ENCODE measurements around the gene SERPINB1. TPM values are rescaled to one million over a fixed set of nuclear protein-coding genes. Genes with fewer than 3 reads are reported as not detected.

The SERPINB1 gene
- total and polyA plus RNA-seq, 9 donors, result 13.5 to 57.0 (median 27.7) TPM

DNA sequence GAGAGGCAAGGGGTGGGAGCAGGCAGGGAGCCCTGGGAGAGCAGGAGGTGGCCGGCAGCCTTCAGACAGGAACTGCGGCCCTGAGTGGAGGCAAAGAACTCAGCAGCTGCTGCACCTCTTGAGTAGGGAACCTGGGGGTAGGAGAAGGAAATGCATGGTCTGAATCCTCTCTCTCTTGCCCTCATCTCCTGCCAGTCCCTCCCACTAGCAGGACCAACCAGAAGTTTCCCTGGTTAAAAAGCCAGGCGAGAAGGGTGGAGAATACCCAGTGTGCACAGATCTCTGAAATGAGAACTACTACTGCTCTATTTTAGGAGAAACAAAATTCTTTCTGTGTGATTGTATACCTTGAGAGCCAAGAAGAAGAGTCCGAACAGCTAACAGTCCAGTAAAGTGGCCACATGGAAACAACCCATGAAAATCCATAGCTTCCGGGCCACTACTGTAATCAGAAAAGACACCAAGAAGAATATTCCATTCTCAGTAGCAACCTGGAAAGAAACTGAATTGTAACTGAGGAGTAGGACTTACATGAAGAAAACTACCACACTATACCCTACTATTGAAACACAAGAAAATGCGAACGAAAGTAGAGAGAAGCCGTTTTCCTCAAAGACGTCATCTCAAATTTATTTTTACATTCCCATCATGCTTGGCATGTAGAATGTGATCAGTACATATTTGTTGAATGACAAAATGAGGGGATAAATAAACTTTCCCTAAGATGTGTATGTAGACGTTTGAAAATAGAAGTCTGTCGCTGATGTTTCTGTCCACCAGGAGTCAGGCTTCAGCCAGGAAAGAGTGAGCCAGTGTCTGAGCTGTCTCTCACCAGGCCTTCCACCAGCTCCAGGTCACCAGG, 50.8 kb downstream of the SERPINB1 start:
- peak; percentile 17 to 63 (median 54) for TF ChIP-seq CTCF (IDR thresholded peaks at IDR 0.05)
- TF ChIP-seq EP300 (IDR thresholded peaks at IDR 0.05), result no peak
- WGBS, 3 donors, result 33 to 34% (median 33%) methylated on average over 11 of the region's 11 CpGs
- Histone ChIP-seq H3K4me3 (no peak overlapping the region), H3K27me3 (no peaks in the 10 kb centered on the region), H3K36me3 (no peaks in the 10 kb centered on the region), H3K9me3 (no peaks in the 10 kb centered on the region), H3K27ac (no peak overlapping the region), H3K4me1 (ENCODE audit: insufficient read depth) (peaks cover 1% of the 10 kb centered on the region)
- intact Hi-C loops (cut with DNase I), result loop anchor here in 2 of 4 donors (5.0 kb wide), 1 partner anchor 141 kb away; no protein-coding TSS in a partner anchor
- peak; percentile 39 to 67 (median 43) for DNase-seq

- no peak for TF ChIP-seq CTCF (IDR thresholded peaks at IDR 0.05)
- no peak for TF ChIP-seq POLR2A (IDR thresholded peaks at IDR 0.05)
- TF ChIP-seq EP300 (IDR thresholded peaks at IDR 0.05), result no peak
- Histone ChIP-seq H3K9me3 (no peaks in the 10 kb centered on the region), H3K27me3 (no peaks in the 10 kb centered on the region), H3K36me3 (no peaks in the 10 kb centered on the region), H3K27ac (no peak overlapping the region), H3K4me3 (no peak overlapping the region), H3K4me1 (ENCODE audit: insufficient read depth) (no peaks in the 10 kb centered on the region)
- intact Hi-C loops (cut with DNase I), result no loop called here
- WGBS, 3 donors, result 75 to 78% (median 76%) methylated on average over 4 of the region's 4 CpGs
- DNase-seq, result no peak
Observed at GRCh38 chr6:2786269-2786668, 55.4 kb downstream of the SERPINB1 start.

DNA sequence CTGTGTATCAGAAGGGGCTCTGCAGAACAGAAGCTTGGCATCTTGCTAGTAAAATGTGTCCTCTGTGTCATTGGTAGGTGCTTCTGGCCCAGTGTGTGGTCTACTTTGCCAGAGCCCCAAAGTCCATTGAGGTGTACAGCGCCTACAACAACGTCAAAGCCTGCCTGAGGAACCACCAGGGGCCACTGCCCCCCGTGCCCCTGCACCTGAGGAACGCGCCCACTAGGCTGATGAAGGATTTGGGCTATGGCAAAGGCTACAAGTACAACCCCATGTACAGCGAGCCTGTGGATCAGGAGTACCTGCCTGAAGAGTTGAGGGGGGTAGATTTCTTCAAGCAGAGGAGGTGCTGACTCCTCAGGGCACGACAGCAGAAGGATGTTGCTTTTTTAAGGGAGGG, 56.7 kb downstream of the SERPINB1 start:
- DNase-seq, result no peak
- TF ChIP-seq CTCF (IDR thresholded peaks at IDR 0.05) (no peak), EP300 (IDR thresholded peaks at IDR 0.05) (no peak), POLR2A (IDR thresholded peaks at IDR 0.05) (no peak)
- H3K9me3 ChIP-seq, result no peaks in the 10 kb centered on the region
- H3K36me3 ChIP-seq, result no peaks in the 10 kb centered on the region
- 90 to 93% (median 93%) methylated on average over 7 of the region's 7 CpGs for WGBS, 3 donors
- H3K4me3 ChIP-seq, result no peak overlapping the region
- no peaks in the 10 kb centered on the region for H3K27me3 ChIP-seq
- H3K4me1 ChIP-seq (ENCODE audit: insufficient read depth), result no peaks in the 10 kb centered on the region
- intact Hi-C loops (cut with DNase I), result no loop called here
- H3K27ac ChIP-seq, result no peak overlapping the region

DNA sequence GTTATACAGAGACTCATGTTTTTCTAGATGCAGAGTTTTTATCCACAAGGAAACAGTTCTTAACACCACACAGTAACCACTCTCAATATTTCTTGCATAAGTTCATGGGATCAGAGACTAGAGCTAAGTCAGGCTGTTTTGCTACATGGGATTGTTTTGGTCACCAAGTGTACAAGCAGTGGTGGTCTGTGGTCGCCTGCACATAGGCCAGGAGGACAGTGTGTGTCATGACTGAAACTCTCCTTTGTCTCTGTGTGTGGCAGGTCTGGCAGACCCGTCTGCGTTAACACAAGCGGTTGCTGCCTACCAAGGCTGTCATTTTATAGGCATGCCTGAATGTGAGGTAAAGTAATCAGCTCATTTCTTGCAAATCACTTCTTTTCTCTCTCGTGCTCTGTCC, 57.6 kb downstream of the SERPINB1 start:
- intact Hi-C loops (cut with DNase I), result no loop called here
- H3K27ac ChIP-seq, result no peak overlapping the region
- H3K27me3 ChIP-seq, result no peaks in the 10 kb centered on the region
- H3K9me3 ChIP-seq, result no peaks in the 10 kb centered on the region
- WGBS, 3 donors, result 79 to 89% (median 79%) methylated on average over 5 of the region's 5 CpGs
- no peak overlapping the region for H3K4me3 ChIP-seq
- H3K4me1 ChIP-seq (ENCODE audit: insufficient read depth), result no peaks in the 10 kb centered on the region
- TF ChIP-seq POLR2A (IDR thresholded peaks at IDR 0.05), result no peak
- TF ChIP-seq EP300 (IDR thresholded peaks at IDR 0.05), result no peak
- TF ChIP-seq CTCF (IDR thresholded peaks at IDR 0.05), result no peak
- DNase-seq, result no peak
- H3K36me3 ChIP-seq, result no peaks in the 10 kb centered on the region
